NCI-H2227 (cell line): ENCODE results near the gene USP31.
"Not testable (repeated sequence)": the region's sequence is repeated elsewhere in the genome, so short reads cannot be mapped to it uniquely, and the experiment has no call there.

Source experiments
- DNase-seq: peaks from one replicate; lab custom pipeline; 2025; ENCODE audit not compliant: unreplicated experiment; lab: John Stamatoyannopoulos, UW

The USP31 gene

GRCh38 chr16:23104032-23104955, 45.0 kb downstream of the USP31 start:
- no peak for DNase-seq

- no peak for DNase-seq
Observed at GRCh38 chr16:23103603-23104002, 45.6 kb downstream of the USP31 start.

GRCh38 chr16:23101012-23101550, 48.2 kb downstream of the USP31 start:
- no peak for DNase-seq

GRCh38 chr16:23096450-23096849, 52.8 kb downstream of the USP31 start:
- not testable (repeated sequence) for DNase-seq

- not testable (repeated sequence) for DNase-seq
Observed at GRCh38 chr16:23094136-23094535, 55.1 kb downstream of the USP31 start.

- DNase-seq = no peak
Observed at GRCh38 chr16:23092801-23093117, 56.5 kb downstream of the USP31 start.

- DNase-seq = no peak
Observed at GRCh38 chr16:23092072-23092800, 57.0 kb downstream of the USP31 start.

- no peak for DNase-seq
Observed at GRCh38 chr16:23089111-23089510, 60.1 kb downstream of the USP31 start.

GRCh38 chr16:23088018-23088417, 61.2 kb downstream of the USP31 start:
- no peak for DNase-seq

GRCh38 chr16:23085949-23086348, 63.3 kb downstream of the USP31 start:
- DNase-seq = no peak

- no peak for DNase-seq
Observed at GRCh38 chr16:23082161-23082788, 67.0 kb downstream of the USP31 start.

GRCh38 chr16:23081675-23082119, 67.6 kb downstream of the USP31 start:
- no peak for DNase-seq

- no peak for DNase-seq
Observed at GRCh38 chr16:23080747-23081146, 68.5 kb downstream of the USP31 start.

GRCh38 chr16:23080329-23080728, 68.9 kb downstream of the USP31 start:
- no peak for DNase-seq

- no peak for DNase-seq
Observed at GRCh38 chr16:23079675-23080301, 69.5 kb downstream of the USP31 start.

- no peak for DNase-seq
Observed at GRCh38 chr16:23074423-23074822, 74.8 kb downstream of the USP31 start.

- DNase-seq = no peak
Observed at GRCh38 chr16:23072769-23073549, 76.3 kb downstream of the USP31 start.

- DNase-seq = no peak
Observed at GRCh38 chr16:23072084-23072599, 77.1 kb downstream of the USP31 start.

GRCh38 chr16:23071196-23072083, 77.8 kb downstream of the USP31 start:
- no peak for DNase-seq
